ENCODE data around the gene PKMYT1.

The PKMYT1 gene

GRCh38 chr16:3019594-3020246 lies 39.5 kb upstream of the PKMYT1 start:
- FAIRE-seq, result no peak

GRCh38 chr16:3017794-3018506 lies 37.7 kb upstream of the PKMYT1 start, which contains the start of gene CLDN6:
Gene CLDN6 (minus strand): TSS chr16:3018183. CDS start chr16:3016021, 2,162 bp downstream.
- FAIRE-seq, result no peak

More at GRCh38 chr16:3019594-3020246, 39.5 kb upstream of the PKMYT1 start:
- DNase-seq (ENCODE audit: low spot score), result no peak

GRCh38 chr16:3017344-3017743 lies 37.1 kb upstream of the PKMYT1 start:
- FAIRE-seq (no peak), DNase-seq (ENCODE audit: low spot score) (no peak)

More at GRCh38 chr16:3017794-3018506, 37.7 kb upstream of the PKMYT1 start, which contains the start of gene CLDN6:
- no peak for DNase-seq (ENCODE audit: low spot score)

- DNase-seq (ENCODE audit: low spot score) (no peak), FAIRE-seq (no peak)
Measured at GRCh38 chr16:3015865-3016521, 35.7 kb upstream of the PKMYT1 start.

GRCh38 chr16:3014971-3015370 lies 34.7 kb upstream of the PKMYT1 start:
- FAIRE-seq, result no peak
- DNase-seq (ENCODE audit: low spot score), result no peak

GRCh38 chr16:3013998-3014690 lies 33.9 kb upstream of the PKMYT1 start:
- FAIRE-seq, result no peak
- no peak for DNase-seq (ENCODE audit: low spot score)

- FAIRE-seq (no peak), DNase-seq (ENCODE audit: low spot score) (peak; percentile 29)
Measured at GRCh38 chr16:3013491-3013951, 33.3 kb upstream of the PKMYT1 start.

GRCh38 chr16:3012828-3013420 lies 32.7 kb upstream of the PKMYT1 start, which contains the start of gene CLDN9:
Gene CLDN9 (plus strand): TSS chr16:3012923. CDS start chr16:3013363, 440 bp downstream.
- FAIRE-seq (no peak), DNase-seq (ENCODE audit: low spot score) (no peak)

GRCh38 chr16:3012246-3012645 lies 32.0 kb upstream of the PKMYT1 start:
- FAIRE-seq, result no peak
- no peak for DNase-seq (ENCODE audit: low spot score)

- FAIRE-seq, result no peak
- DNase-seq (ENCODE audit: low spot score), result no peak
Measured at GRCh38 chr16:3010510-3010909, 30.3 kb upstream of the PKMYT1 start.

- no peak for FAIRE-seq
Measured at GRCh38 chr16:3009568-3010390, 29.5 kb upstream of the PKMYT1 start.

GRCh38 chr16:3008690-3009037 lies 28.4 kb upstream of the PKMYT1 start:
- no peak for FAIRE-seq
- no peak for DNase-seq (ENCODE audit: low spot score)

More at GRCh38 chr16:3009568-3010390, 29.5 kb upstream of the PKMYT1 start:
- DNase-seq (ENCODE audit: low spot score), result no peak

GRCh38 chr16:3007957-3008689 lies 27.9 kb upstream of the PKMYT1 start:
- DNase-seq (ENCODE audit: low spot score) (no peak), FAIRE-seq (no peak)

- no peak for DNase-seq (ENCODE audit: low spot score)
- no peak for FAIRE-seq
Measured at GRCh38 chr16:3007059-3007956, 27.1 kb upstream of the PKMYT1 start.

- peak; percentile 29 for DNase-seq (ENCODE audit: low spot score)
- FAIRE-seq, result no peak
Measured at GRCh38 chr16:3004781-3005284, 24.6 kb upstream of the PKMYT1 start.

- FAIRE-seq (no peak), DNase-seq (ENCODE audit: low spot score) (peak; percentile 5)
Measured at GRCh38 chr16:3004319-3004718, 24.1 kb upstream of the PKMYT1 start.

- FAIRE-seq, result peak; percentile 86
Measured at GRCh38 chr16:3003582-3004270, 23.5 kb upstream of the PKMYT1 start.

GRCh38 chr16:3001316-3001715 lies 21.1 kb upstream of the PKMYT1 start:
- DNase-seq (ENCODE audit: low spot score) (no peak), FAIRE-seq (no peak)

More at GRCh38 chr16:3003582-3004270, 23.5 kb upstream of the PKMYT1 start:
- DNase-seq (ENCODE audit: low spot score), result peak; percentile 98

All from RCC 7860 (cell line).